ENCODE results near the gene CCDC127. TPM values are rescaled to one million over a fixed set of nuclear protein-coding genes. Genes with fewer than 3 reads are reported as not detected.
"Not testable (repeated sequence)": the region's sequence is repeated elsewhere in the genome, so short reads cannot be mapped to it uniquely, and the experiment has no call there.

Gene CCDC127
- total RNA-seq, 1 donor from 2014 or later, result 7.0 TPM

DNA sequence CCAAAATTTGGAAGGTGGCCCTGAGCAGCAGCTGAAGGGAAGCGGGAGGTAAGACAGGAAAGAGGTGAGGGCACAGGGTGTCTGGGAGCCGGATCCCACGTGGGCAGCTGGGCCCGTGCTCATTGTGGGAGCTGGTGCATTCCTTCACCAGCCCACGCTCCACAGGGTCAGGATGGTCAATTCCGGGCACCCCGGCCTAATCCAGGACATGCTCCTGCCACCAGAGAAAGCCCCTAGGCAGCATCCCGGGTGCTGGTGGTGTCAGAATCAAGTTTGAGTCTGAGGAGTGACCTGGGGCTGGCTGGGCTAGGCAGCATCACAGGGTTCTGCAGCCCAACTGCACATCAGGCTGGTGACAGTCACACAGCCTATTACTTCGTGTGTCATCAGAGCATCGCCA lies 46.4 kb upstream of the CCDC127 start:
- peaks cover 2% of the 10 kb centered on the region for H3K27me3 Mint-ChIP-seq (ENCODE audit: insufficient read depth, low read depth)
- H3K27ac Mint-ChIP-seq, result peak overlapping the region; percentile 78

DNA sequence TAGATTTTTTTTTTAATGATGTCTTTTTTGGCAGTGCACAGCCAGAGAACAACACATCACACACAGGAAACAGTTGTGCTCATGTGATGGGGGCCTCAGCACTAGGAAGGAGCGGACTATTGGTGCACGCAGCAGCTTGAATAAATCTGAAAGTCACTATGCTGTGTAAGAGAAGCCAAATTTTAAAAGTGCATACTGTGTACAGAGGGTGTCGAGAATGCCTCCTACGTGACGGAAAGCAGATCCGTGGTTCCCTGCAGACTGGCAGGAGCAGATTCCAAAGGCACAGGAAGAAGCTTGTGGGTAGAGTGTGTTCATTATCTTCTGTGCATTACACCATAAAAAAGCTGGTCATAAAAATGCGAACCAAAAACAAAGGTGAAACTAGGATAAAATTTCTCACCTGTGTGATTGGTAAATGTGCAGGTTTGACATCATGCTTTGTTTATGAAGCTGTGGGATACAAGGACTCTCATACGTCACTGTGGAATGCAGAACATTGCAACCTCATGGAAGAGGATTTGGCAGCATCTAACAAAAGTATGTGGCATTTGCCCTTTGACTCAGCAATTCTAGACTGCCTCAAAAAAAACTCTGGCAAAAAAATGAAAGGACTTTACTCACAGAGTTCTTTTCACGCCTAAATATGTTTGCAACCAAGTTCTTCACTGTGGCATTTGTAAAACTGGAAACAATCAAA lies 45.5 kb upstream of the CCDC127 start:
- H3K27ac ChIP-seq; H3K4me1 ChIP-seq; H3F3A ChIP-seq (ENCODE audit: low read depth); H3K27me3 ChIP-seq; H3K4me1 Mint-ChIP-seq; H3K27me3 Mint-ChIP-seq (ENCODE audit: insufficient read depth, low read depth); H3K4me3 ChIP-seq; DNase-seq (ENCODE audit: low spot score); H3K36me3 ChIP-seq; H3K9me3 Mint-ChIP-seq; H3K9ac ChIP-seq; H3K4me2 ChIP-seq; H4K20me1 ChIP-seq (ENCODE audit: low read depth); H3K79me2 ChIP-seq (ENCODE audit: low read depth); H3K9me3 ChIP-seq (ENCODE audit: low read depth); H2AFZ ChIP-seq (replicated peaks); H3K27ac Mint-ChIP-seq; H3K4me3 Mint-ChIP-seq: not testable (repeated sequence)
- peaks cover 18% of the 10 kb centered on the region for H3K36me3 Mint-ChIP-seq

More for the DNA sequence above, 46.4 kb upstream of the CCDC127 start:
- Histone ChIP-seq H3K9me3 (ENCODE audit: low read depth) (no peaks in the 10 kb centered on the region), H3K79me2 (ENCODE audit: low read depth) (no peaks in the 10 kb centered on the region), H3K9ac (no peak overlapping the region), H3K4me1 (no peaks in the 10 kb centered on the region), H2AFZ (replicated peaks) (no peak overlapping the region), H3K4me3 (no peak overlapping the region), H4K20me1 (ENCODE audit: low read depth) (no peaks in the 10 kb centered on the region), H3K27me3 (no peaks in the 10 kb centered on the region), H3F3A (ENCODE audit: low read depth) (no peaks in the 10 kb centered on the region), H3K36me3 (no peaks in the 10 kb centered on the region), H3K4me2 (no peak overlapping the region), H3K27ac (no peak overlapping the region)
- Mint-ChIP-seq H3K4me1 (no peaks in the 10 kb centered on the region), H3K4me3 (no peak overlapping the region), H3K9me3 (peaks cover 4% of the 10 kb centered on the region), H3K36me3 (peaks cover 15% of the 10 kb centered on the region)
- TF ChIP-seq EZH2 (IDR thresholded peaks at IDR 0.05) (no peak), EZH2phosphoT487 (IDR thresholded peaks at IDR 0.05) (no peak)
- TF ChIP-seq, protein P1, sequence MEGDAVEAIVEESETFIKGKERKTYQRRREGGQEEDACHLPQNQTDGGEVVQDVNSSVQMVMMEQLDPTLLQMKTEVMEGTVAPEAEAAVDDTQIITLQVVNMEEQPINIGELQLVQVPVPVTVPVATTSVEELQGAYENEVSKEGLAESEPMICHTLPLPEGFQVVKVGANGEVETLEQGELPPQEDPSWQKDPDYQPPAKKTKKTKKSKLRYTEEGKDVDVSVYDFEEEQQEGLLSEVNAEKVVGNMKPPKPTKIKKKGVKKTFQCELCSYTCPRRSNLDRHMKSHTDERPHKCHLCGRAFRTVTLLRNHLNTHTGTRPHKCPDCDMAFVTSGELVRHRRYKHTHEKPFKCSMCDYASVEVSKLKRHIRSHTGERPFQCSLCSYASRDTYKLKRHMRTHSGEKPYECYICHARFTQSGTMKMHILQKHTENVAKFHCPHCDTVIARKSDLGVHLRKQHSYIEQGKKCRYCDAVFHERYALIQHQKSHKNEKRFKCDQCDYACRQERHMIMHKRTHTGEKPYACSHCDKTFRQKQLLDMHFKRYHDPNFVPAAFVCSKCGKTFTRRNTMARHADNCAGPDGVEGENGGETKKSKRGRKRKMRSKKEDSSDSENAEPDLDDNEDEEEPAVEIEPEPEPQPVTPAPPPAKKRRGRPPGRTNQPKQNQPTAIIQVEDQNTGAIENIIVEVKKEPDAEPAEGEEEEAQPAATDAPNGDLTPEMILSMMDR (IDR thresholded peaks at IDR 0.05), result no peak
- DNase-seq (ENCODE audit: low spot score), result no peak

DNA sequence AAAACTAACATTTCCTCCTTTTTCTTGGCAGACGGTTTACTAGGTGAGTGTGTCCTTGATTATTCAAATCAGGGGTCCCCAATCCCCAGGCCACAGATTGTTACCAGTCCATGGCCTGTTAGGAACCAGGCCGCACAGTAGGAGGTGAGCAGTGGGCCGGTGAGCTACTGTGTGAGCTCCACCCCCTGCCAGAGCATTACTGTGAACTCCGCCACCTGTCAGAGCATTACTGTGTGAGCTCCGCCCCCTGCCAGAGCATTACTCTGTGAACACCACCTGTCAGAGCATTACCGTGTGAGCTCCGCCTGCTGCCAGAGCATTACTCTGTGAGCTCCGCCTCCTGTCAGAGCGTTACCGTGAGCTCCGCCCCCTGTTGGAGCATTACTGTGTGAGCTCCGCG lies 39.2 kb upstream of the CCDC127 start:
- Mint-ChIP-seq H3K4me3 (no peak overlapping the region), H3K36me3 (peaks cover 40% of the 10 kb centered on the region), H3K27ac (no peak overlapping the region), H3K9me3 (peaks cover 8% of the 10 kb centered on the region), H3K27me3 (ENCODE audit: insufficient read depth, low read depth) (peaks cover 5% of the 10 kb centered on the region), H3K4me1 (no peaks in the 10 kb centered on the region)
- Histone ChIP-seq H3K4me1 (no peaks in the 10 kb centered on the region), H2AFZ (replicated peaks) (no peak overlapping the region), H3K9me3 (ENCODE audit: low read depth) (no peaks in the 10 kb centered on the region), H3K79me2 (ENCODE audit: low read depth) (no peaks in the 10 kb centered on the region), H3K9ac (no peak overlapping the region), H4K20me1 (ENCODE audit: low read depth) (no peaks in the 10 kb centered on the region), H3K36me3 (peaks cover 5% of the 10 kb centered on the region), H3K27me3 (no peaks in the 10 kb centered on the region), H3K4me3 (no peak overlapping the region), H3K4me2 (no peak overlapping the region), H3F3A (ENCODE audit: low read depth) (peaks cover 19% of the 10 kb centered on the region), H3K27ac (no peak overlapping the region)
- no peak for DNase-seq (ENCODE audit: low spot score)
- TF ChIP-seq, protein P1 (IDR thresholded peaks at IDR 0.05), result no peak
- TF ChIP-seq EZH2 (IDR thresholded peaks at IDR 0.05), result no peak
- no peak for TF ChIP-seq EZH2phosphoT487 (IDR thresholded peaks at IDR 0.05)

DNA sequence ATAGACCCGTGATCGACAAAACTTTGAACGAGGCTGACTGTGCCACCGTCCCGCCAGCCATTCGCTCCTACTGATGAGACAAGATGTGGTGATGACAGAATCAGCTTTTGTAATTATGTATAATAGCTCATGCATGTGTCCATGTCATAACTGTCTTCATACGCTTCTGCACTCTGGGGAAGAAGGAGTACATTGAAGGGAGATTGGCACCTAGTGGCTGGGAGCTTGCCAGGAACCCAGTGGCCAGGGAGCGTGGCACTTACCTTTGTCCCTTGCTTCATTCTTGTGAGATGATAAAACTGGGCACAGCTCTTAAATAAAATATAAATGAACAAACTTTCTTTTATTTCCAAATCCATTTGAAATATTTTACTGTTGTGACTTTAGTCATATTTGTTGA lies 38.4 kb upstream of the CCDC127 start:
- not testable (repeated sequence) for H3K36me3 ChIP-seq; H3K4me1 ChIP-seq; H2AFZ ChIP-seq (replicated peaks); H3K9me3 ChIP-seq (ENCODE audit: low read depth); H4K20me1 ChIP-seq (ENCODE audit: low read depth); H3K4me3 Mint-ChIP-seq; H3K27ac Mint-ChIP-seq; H3K27ac ChIP-seq; H3K4me1 Mint-ChIP-seq; DNase-seq (ENCODE audit: low spot score); H3K79me2 ChIP-seq (ENCODE audit: low read depth); H3K27me3 Mint-ChIP-seq (ENCODE audit: insufficient read depth, low read depth); H3K4me2 ChIP-seq; H3K4me3 ChIP-seq; H3K9me3 Mint-ChIP-seq; H3K27me3 ChIP-seq; H3K9ac ChIP-seq
- peaks cover 39% of the 10 kb centered on the region for H3K36me3 Mint-ChIP-seq
- H3F3A ChIP-seq (ENCODE audit: low read depth), result peaks cover 19% of the 10 kb centered on the region

DNA sequence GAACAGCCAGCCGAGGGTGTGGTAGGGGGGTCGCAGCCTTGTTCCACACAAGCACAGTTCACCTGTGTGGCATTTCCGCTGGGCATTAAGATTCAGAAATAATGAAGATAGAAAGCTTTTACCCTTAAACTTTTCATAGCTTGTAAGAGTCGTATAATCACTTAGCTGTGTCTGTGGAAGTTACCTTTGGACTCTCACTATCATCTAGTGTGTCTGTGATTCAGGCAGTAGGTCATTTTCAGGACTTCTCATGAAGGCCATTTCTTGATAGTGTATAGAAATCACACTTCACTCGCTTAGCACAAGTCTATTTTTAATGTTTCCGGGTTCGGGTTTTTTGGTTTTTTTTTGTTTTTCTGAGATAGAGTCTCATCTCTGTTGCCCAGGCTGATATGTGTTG lies 37.2 kb upstream of the CCDC127 start:
- H3K27ac Mint-ChIP-seq; DNase-seq (ENCODE audit: low spot score); H2AFZ ChIP-seq (replicated peaks); H3K27ac ChIP-seq; H3K4me3 Mint-ChIP-seq; H3K9me3 Mint-ChIP-seq; H3K27me3 Mint-ChIP-seq (ENCODE audit: insufficient read depth, low read depth); H3K4me1 ChIP-seq; H4K20me1 ChIP-seq (ENCODE audit: low read depth); H3K9me3 ChIP-seq (ENCODE audit: low read depth); H3K27me3 ChIP-seq; H3K4me3 ChIP-seq; H3K79me2 ChIP-seq (ENCODE audit: low read depth); H3K36me3 ChIP-seq; H3K4me2 ChIP-seq; H3K4me1 Mint-ChIP-seq; H3K9ac ChIP-seq: not testable (repeated sequence)
- peaks cover 19% of the 10 kb centered on the region for H3F3A ChIP-seq (ENCODE audit: low read depth)
- H3K36me3 Mint-ChIP-seq, result peaks cover 39% of the 10 kb centered on the region

DNA sequence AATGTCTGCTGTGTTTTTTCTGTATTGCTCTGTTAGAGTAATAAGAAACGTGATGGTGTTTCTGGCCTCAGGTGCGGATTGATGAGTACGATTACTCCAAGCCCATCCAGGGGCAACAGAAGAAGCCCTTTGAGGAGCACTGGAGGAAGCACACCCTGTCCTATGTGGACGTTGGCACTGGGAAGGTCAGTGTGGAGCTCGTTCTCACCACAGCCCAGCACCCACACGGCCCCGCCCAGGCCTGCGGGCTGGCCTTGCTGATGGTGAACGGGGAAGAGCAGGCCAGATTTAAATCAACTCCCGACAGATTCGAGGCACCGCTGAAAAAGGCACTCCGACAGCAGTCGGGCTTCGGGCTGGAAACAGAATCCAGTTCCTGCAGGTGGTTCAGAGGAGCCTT lies 36.4 kb upstream of the CCDC127 start:
- H2AFZ ChIP-seq (replicated peaks); H3K27ac ChIP-seq; H3K27me3 Mint-ChIP-seq (ENCODE audit: insufficient read depth, low read depth); H3K4me1 ChIP-seq; H3K4me3 Mint-ChIP-seq; H3K9me3 Mint-ChIP-seq; DNase-seq (ENCODE audit: low spot score); H3K4me2 ChIP-seq; H3K27me3 ChIP-seq; H3K4me1 Mint-ChIP-seq; H4K20me1 ChIP-seq (ENCODE audit: low read depth); H3K36me3 ChIP-seq; H3K79me2 ChIP-seq (ENCODE audit: low read depth); H3K9ac ChIP-seq; H3K27ac Mint-ChIP-seq; H3K4me3 ChIP-seq; H3K9me3 ChIP-seq (ENCODE audit: low read depth): not testable (repeated sequence)
- H3K36me3 Mint-ChIP-seq, result peaks cover 39% of the 10 kb centered on the region
- H3F3A ChIP-seq (ENCODE audit: low read depth), result peaks cover 19% of the 10 kb centered on the region
